Loucy (cell line): Measurements from ENCODE around the gene UPF2.

Experiments
- H2AFZ ChIP-seq: fragments of 200-600 bp; sonication (generic); 2 replicates; pipeline ENCODE4 v1.6.0; 2016; ENCODE audit warnings: antibody characterized with exemption, mild to moderate bottlenecking, low read length, moderate library complexity
- H3F3A ChIP-seq: fragments of 200-600 bp; 2 replicates; pipeline ENCODE4 v1.6.0; 2016; ENCODE audit warnings: antibody characterized with exemption, low read depth, mild to moderate bottlenecking
- H3K27me3 ChIP-seq: fragments of 200-600 bp; sonication (generic); 2 replicates; pipeline ENCODE4 v1.6.1; 2014; ENCODE audit warnings: low read length, mild to moderate bottlenecking; ENCODE audit not compliant: insufficient read depth, poor library complexity, severe bottlenecking
- H3K36me3 ChIP-seq: fragments of 200-600 bp; sonication (generic); 2 replicates; pipeline ENCODE4 v1.6.1; 2016; ENCODE audit warnings: low read length; ENCODE audit not compliant: insufficient read depth
- H3K4me1 ChIP-seq: fragments of 200-600 bp; sonication (generic); 2 replicates; pipeline ENCODE4 v1.5.1; 2014; ENCODE audit warnings: low read length, mild to moderate bottlenecking; ENCODE audit not compliant: insufficient read depth, poor library complexity, severe bottlenecking
- H3K4me2 ChIP-seq: fragments of 200-600 bp; sonication (generic); 2 replicates; pipeline ENCODE4 v1.6.0; 2014; ENCODE audit warnings: antibody characterized with exemption, low read length, low read depth, mild to moderate bottlenecking; ENCODE audit not compliant: poor library complexity, severe bottlenecking
- H3K4me3 ChIP-seq: fragments of 200-600 bp; sonication (generic); 2 replicates; pipeline ENCODE4 v1.5.1; 2014; ENCODE audit warnings: low read length, mild to moderate bottlenecking, mixed read lengths; ENCODE audit not compliant: poor library complexity, severe bottlenecking
- H3K79me2 ChIP-seq: fragments of 200-600 bp; sonication (generic); 2 replicates; pipeline ENCODE4 v1.6.1; 2014; ENCODE audit warnings: low read length; ENCODE audit not compliant: insufficient read depth
- H3K9ac ChIP-seq: fragments of 200-600 bp; sonication (generic); 2 replicates; pipeline ENCODE4 v1.6.0; 2014; ENCODE audit warnings: mild to moderate bottlenecking, low read depth, low read length, moderate library complexity; ENCODE audit not compliant: poor library complexity, severe bottlenecking
- H3K9me2 ChIP-seq: fragments of 200-600 bp; sonication (generic); replicated peaks from 2 replicates; pipeline ENCODE4 v1.6.1; 2016; ENCODE audit warnings: low read depth, low read length, mixed read lengths
- H3K9me3 ChIP-seq: fragments of 200-600 bp; sonication (generic); 2 replicates; pipeline ENCODE4 v1.6.1; 2014; ENCODE audit warnings: mild to moderate bottlenecking, antibody characterized with exemption, low read length, low read depth; ENCODE audit not compliant: insufficient read depth
- H4K20me1 ChIP-seq: fragments of 200-600 bp; sonication (generic); 2 replicates; pipeline ENCODE4 v1.6.0; 2014; ENCODE audit warnings: antibody characterized with exemption, low read length, mild to moderate bottlenecking; ENCODE audit not compliant: insufficient read depth, poor library complexity, severe bottlenecking
- CTCF ChIP-seq: fragments of 200-600 bp; sonication (generic); conservative IDR thresholded peaks from 2 replicates; pipeline ENCODE4 v1.5.1; 2014; ENCODE audit warnings: mild to moderate bottlenecking, antibody characterized with exemption, low read length
- EZH2phosphoT487 ChIP-seq: fragments of 200-600 bp; IDR thresholded peaks from 2 replicates; pipeline ENCODE4 v1.6.1; 2018; ENCODE audit warnings: antibody characterized with exemption, mild to moderate bottlenecking, moderate library complexity, borderline replicate concordance

UPF2 gene

GRCh38 chr10:11886851-11887250 lies 155.8 kb downstream of the UPF2 start:
- H3K9ac ChIP-seq, result no peak overlapping the region
- no peak overlapping the region for H2AFZ ChIP-seq
- H3K79me2 ChIP-seq, result no peaks in the 10 kb centered on the region
- no peaks in the 10 kb centered on the region for H3K36me3 ChIP-seq
- H3K4me2 ChIP-seq, result no peak overlapping the region
- TF ChIP-seq CTCF, result no peak
- no peak for TF ChIP-seq EZH2phosphoT487
- H3F3A ChIP-seq, result no peaks in the 10 kb centered on the region
- H3K9me2 ChIP-seq, result no peaks in the 10 kb centered on the region
- H3K4me3 ChIP-seq, result no peak overlapping the region
- H4K20me1 ChIP-seq, result no peaks in the 10 kb centered on the region
- no peaks in the 10 kb centered on the region for H3K27me3 ChIP-seq
- peaks cover 21% of the 10 kb centered on the region for H3K4me1 ChIP-seq
- H3K9me3 ChIP-seq, result no peaks in the 10 kb centered on the region

- Histone ChIP-seq H3K4me1 (peaks cover 22% of the 10 kb centered on the region), H3K9me3 (no peaks in the 10 kb centered on the region), H3K27me3 (no peaks in the 10 kb centered on the region), H3K4me2 (no peak overlapping the region), H3K9ac (no peak overlapping the region), H4K20me1 (no peaks in the 10 kb centered on the region), H3K4me3 (no peak overlapping the region), H3K36me3 (no peaks in the 10 kb centered on the region), H3K9me2 (no peaks in the 10 kb centered on the region), H3K79me2 (no peaks in the 10 kb centered on the region), H2AFZ (no peak overlapping the region), H3F3A (no peaks in the 10 kb centered on the region)
- TF ChIP-seq EZH2phosphoT487 (no peak), CTCF (no peak)
These were observed 156.5 kb downstream of the UPF2 start for GRCh38 chr10:11886138-11886474.

- Histone ChIP-seq H3K4me1 (peaks cover 24% of the 10 kb centered on the region), H3K9me2 (no peaks in the 10 kb centered on the region), H3K9me3 (no peaks in the 10 kb centered on the region), H3K27me3 (no peaks in the 10 kb centered on the region), H3K4me2 (no peak overlapping the region), H2AFZ (no peak overlapping the region), H3K36me3 (no peaks in the 10 kb centered on the region), H3K4me3 (no peak overlapping the region), H4K20me1 (no peaks in the 10 kb centered on the region), H3K79me2 (no peaks in the 10 kb centered on the region), H3K9ac (no peak overlapping the region), H3F3A (no peaks in the 10 kb centered on the region)
- TF ChIP-seq EZH2phosphoT487 (no peak), CTCF (no peak)
These were observed 157.0 kb downstream of the UPF2 start for GRCh38 chr10:11885437-11886137.
